ENCODE data around the gene TMEM94.

GRCh38 chr17:75548813-75549212 is 92.4 kb downstream of the TMEM94 start:
- TF ChIP-seq EZH2 (conservative IDR thresholded peaks at IDR 0.05; ENCODE audit: low read depth, low read length) = no peak
- TF ChIP-seq CHD2 (IDR thresholded peaks at IDR 0.05; ENCODE audit: low read depth, low read length) = no peak
- no peak for TF ChIP-seq ZNF460 (CRISPR knock-in tag; IDR thresholded peaks at IDR 0.05; ENCODE audit: borderline replicate concordance)
- no peak for TF ChIP-seq ZNF598 (CRISPR knock-in tag; IDR thresholded peaks at IDR 0.05; ENCODE audit: borderline replicate concordance)
- TF ChIP-seq PHF21A (CRISPR knock-in tag; IDR thresholded peaks at IDR 0.05) = no peak
- TF ChIP-seq CBX1 (IDR thresholded peaks at IDR 0.05; ENCODE audit: low read depth) = no peak
- no peak for TF ChIP-seq ZFX (CRISPR knock-in tag; IDR thresholded peaks at IDR 0.05; ENCODE audit: low read depth)

Measured in HepG2 (cell line).